Activated CD8-positive, alpha-beta memory T cell treated with anti-CD3 and anti-CD28 coated beads, Interleukin-2, amount 50 U/mL, for 4 hours (primary cell): Measurements from ENCODE around the gene APPL2.
"Not testable (repeated sequence)": the region's sequence is repeated elsewhere in the genome, so short reads cannot be mapped to it uniquely, and the experiment has no call there.

ENCODE experiments used
- DNase-seq: peaks from one replicate; pipeline ENCODE4 v3.0.0-alpha.2; 2020

Gene APPL2

DNA sequence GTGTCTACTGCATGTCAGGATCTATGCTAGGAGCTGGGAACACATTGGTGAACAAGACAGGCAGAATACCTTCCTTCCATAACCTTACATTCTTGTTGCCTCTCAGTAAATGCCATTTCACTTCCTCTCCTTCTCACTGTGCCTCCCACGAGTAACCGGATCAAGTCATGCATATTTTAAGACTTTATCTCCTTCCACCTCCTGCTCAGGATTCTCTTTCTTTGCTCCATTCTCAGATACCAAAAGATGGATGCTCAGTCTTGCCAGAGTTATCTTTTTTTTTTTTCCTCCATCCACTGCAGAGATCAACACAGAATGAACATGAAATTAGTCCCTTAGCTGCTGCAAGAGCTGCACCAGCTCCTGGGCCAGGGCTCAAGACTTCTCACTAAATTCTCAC, 20.0 kb upstream of the APPL2 start:
- no peak for DNase-seq

DNA sequence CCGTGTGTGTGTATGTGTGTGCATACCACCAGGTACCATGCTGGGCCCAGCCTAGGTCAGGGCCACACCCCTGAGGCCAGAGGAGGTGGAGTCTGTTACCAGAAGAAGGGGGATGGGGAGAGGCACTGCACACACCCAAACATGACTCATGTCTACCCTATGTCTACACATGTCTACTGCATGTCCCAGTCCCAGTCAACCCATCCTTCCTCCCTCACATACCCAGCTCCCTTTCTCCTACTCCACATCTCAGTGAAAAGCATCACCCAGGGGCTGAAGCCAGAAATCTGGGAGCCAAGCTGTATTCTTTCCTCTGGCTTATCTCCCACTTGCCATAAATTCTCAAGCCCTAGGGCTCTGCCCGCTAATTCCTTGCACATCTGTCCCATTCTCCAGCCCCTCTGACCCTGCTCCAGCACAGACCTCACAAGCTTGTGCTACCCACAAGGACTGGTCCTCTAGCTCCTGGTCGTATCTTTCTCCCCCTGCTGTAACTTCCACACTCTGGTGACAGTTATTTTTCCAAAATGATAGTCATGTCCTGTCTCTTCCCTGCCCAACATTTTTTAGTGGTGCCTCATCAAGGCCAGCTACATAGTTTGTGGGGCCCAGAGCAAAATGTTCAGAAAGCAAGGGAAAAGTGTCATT, 18.0 kb upstream of the APPL2 start:
- no peak for DNase-seq

DNA sequence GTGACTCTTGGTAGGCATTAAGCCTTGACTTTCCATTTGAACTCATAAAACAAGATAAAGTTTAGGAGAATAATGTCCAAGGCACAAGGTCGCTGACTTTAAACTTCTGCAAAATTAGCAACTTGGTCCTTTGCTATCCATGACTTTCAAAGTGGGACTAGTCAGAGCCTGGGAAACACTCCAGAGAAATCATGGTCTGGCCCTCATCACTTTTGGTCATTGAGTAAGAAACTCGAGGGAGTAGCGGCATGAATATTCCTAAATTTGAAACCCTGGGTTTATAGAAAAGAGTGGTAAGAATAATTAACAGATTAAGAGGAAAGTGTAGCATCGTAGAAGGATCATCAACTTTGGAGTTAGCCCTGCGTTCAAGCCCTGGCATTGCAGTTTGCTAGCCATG, 16.9 kb upstream of the APPL2 start:
- DNase-seq: no peak

DNA sequence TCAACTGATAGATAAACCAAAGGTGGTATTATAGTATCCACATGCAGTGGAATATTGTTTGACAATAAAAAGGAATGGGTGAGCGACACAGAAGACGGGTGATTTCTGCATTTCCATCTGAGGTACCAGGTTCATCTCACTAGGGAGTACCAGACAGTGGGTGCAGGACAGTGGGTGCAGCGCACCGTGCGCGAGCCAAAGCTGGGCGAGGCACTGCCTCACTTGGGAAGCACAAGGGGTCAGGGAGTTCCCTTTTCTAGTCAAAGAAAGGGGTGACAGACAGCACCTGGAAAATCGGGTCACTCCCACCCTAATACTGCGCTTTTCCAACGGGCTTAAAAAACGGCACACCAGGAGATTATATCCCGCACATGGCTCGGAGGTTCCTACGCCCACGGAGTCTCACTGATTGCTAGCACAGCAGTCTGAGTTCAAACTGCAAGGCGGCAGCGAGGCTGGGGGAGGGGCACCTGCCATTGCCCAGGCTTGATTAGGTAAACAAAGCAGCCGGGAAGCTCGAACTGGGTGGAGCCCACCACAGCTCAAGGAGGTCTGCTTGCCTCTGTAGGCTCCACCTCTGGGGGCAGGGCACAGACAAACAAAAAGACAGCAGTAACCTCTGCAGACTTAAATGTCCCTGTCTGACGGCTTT, 9.9 kb upstream of the APPL2 start:
- DNase-seq: not testable (repeated sequence)

DNA sequence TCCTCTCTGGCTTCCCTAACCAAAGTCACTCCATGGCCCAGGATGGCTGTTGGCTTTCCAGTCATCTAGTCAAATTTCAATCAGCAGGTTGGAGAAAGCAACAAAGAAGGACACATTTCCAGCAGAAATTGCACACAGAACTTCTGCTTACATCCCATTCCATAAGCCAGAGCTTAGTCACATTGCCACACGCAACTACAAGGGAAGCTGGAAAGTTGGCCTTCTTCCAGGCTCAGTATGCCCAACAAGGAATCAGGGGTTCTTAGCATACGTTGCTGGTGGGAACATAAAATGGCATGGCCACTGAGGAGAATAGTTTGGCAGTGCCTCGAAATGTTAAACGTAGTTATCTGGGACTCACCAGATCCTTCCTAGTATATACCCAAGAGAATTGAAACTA, 9.3 kb upstream of the APPL2 start:
- no peak for DNase-seq

DNA sequence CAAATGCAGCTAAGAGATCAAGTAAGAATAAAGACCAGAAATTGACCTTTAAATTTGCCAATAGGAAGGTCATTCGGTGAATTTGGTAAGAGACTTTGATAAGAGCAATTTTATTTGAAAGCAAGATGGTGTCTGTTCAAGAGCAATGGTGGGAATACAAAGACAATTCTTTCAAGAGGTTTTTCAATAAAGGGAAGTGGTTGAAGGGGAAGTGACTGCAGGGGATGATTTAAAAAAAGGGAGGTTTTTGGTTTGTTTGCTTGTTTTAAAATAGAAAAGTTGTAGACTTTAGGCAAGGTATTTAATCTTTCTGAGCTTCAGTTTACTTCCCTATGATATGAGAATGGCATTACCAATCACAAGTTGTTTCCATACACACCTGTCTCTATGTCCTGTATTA, 4.3 kb upstream of the APPL2 start:
- no peak for DNase-seq

DNA sequence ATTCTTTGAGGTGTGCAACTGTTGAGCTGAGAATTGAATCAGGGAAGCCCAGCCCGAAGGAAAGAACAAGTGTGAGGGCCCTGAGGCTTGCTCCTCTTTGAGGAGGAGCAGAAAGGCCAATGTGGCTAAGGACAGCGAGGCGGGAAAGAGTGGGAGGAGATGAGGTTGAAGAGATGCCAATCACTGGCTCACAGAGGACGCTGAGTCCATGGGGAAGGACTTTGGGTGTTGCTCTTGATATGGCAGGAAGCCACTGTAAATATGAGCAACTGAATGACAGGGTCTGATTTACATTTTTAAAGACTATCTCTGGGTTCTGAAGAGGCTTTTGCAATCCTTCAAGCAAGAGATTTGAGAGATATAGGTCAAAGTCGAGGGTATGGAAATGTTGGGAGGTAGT, 3.3 kb upstream of the APPL2 start:
- DNase-seq: no peak

DNA sequence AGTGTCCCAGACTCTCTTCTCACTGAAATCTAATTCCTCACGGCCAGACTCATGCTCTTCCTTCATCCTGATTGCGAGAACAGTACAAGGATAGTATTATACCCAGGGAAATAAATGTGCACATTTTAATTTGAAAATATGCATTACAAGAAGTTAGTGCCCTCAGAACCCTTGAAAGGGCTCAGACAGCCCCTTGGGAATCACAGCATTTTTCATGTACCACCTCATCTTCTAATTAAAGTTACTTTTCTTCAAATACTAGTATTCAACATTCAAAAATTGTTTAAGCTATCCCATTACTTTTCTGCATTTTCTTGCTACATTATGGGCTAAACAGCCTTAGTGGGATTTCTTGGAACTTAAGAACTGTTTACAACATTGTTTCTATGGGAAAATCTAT, 1.7 kb upstream of the APPL2 start:
- DNase-seq: no peak

DNA sequence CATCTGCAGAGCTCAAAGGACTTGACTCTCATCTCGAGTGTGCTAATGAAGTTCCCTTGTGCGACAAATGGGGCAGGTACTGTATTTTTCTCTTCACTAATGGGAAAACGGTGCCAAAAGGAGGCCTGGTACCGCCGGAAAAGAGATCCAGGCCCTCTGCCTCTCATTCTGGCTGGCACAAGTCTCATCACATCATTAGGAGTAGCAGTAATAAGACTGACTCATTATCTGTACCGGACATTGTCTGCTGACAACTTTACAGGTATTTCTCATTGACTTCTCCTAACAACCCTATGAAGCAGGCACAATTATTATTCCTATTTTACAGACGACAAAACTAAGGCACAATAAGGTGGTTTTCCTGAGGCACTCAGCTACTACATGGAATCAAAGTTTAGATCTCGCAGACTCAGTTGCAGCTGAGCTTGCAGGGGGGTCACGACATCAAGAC, 668 bp downstream of the APPL2 start:
- DNase-seq: no peak

DNA sequence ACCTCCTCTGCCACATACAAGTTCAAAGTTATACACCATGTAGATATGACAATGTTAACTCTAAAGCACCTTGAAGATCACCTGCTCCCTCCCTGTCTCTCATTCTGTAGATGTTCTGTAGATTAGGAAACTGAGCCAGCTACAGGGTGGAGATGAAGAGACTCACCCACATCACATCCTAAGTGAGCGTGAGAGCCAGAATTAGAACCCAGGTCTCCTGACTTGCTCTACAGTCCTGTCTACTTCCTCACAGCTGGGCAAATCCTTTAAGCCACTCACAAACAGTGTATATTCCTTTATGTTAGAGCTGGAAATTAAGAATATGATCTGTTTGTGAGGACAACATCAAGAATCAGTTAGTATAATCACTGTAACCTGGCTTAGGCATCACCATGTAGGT, 1.8 kb downstream of the APPL2 start:
- no peak for DNase-seq

DNA sequence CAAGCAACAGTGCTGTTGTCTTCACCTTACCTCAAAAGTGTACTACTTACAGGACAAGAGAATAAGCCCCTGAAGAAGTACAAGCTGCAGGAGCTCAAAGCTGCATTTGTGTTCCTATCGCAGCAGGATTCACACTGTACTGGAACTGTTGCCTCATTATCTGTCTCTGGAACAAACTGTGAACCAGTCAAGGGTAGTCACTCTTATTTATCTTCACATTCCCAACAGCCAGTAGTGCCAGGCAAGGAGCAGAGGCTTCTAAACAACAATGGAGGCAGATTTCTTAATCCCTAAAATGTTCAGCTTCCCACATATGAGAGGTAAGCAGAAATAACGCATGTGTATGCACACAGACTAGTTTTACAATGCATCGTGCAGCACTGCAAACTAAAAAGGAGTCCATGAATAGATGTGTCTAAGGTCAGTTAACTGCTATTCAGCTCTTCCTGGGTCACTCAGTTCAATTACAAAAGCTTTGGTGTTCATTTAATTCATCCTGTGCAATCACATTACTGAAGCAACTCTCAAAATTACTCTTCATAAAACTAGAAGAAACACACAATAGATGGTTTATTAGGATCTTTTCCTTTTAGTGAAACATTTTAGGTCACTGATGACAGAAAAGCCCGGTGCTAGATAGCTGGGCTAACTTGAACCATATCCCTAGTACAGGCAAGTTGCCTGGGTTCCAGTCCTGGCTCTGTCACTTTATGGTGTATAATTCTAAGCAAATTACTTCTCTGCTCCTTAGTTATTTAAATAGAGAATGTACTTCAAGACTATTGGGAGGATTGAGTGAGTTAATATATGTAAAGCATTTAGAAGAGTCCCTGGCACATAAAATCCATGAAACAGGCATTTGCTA, 2.7 kb downstream of the APPL2 start:
- no peak for DNase-seq

DNA sequence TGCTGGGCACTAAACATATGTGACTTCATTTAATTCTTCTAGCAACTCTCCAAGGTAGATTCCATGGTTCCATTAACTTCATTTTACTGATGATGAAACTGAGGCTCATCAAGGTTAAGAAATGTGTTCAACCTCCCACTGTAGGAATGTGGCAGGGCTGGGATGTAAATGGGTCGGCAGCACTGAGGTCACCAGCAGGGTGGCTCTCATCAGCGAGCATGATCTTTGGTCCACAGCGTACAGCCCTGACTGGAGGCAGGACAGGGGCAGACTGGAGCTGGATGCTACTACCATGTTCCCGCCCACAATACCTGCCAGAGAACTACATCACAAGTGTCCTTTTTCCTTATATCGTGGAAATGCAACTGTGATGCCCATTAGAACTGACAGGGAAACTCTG, 4.6 kb downstream of the APPL2 start:
- no peak for DNase-seq

DNA sequence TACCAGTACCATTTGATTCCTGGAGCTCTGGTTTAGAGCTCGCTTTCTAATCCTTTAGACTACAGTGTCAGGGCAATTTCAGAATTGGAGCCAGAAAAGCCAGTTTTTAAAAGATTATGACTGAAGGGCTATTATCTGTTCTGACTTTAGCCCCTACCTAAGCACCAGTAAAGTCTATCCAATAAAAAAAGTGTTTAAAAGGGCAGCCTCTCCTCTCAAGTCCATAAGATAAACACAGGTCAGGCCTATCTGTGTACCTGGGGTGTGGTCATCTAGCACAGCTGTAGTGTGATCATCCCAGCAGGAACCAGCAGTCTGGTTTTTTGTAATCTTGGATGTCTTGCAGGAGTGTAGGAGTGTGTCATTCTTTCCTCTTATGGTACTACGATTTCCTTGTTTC, 6.6 kb downstream of the APPL2 start:
- no peak for DNase-seq

DNA sequence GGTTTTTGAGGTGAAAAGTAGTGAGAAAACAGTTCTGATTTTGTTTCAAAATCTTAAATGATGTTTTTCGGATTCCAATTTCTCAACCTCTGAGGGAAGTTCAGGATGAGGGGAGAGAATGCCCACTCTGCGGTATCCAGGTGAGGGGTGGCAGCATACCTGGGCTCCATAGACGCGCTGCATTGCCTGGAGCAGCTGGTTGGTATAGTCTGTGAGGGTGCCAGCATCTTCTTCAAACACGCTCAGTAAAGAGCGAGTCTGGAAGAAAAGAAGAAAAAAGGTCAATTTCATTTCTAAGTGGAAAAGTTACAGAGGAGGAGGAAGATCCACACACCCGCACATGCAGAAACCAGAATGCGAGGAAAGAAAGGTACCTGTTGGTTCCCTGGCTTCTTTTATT, 7.0 kb downstream of the APPL2 start:
- DNase-seq: no peak

DNA sequence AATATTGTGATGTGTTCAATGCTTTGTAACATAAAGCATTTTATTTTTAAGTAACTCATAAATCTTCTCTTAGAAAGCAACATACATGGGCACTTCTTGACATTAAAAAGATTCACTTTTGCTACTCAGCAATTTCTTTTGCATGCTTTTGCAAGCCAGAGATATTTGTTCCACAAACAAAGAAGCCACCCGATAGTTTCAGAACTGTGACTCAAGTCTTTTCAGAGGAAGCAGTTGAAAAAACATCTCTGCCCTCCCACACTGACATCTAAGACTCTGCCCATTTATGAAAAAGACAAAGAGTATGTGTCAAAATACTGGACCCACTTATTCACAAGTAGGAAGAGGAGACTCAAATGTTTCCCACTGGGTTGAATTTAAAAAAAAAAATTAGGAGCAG, 7.5 kb downstream of the APPL2 start:
- DNase-seq: no peak

DNA sequence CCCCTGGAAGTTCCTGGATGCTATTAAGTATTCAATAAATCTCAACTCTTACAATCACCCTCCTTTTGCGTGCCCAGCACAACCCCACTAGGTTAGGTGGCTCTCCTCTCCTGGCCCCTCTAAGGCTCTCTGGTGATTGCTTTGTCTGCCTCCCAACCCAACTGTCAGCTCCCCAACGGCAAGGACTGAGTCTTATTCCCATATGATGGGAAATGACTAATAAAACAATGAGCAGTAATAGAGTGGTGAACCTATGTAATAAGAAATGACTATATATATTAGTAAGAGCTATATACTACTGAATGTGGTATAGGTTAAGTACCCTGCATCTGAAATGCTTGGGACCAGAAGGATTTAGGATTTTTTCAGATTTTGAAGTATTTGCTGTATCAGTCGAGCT, 8.1 kb downstream of the APPL2 start:
- DNase-seq: no peak

DNA sequence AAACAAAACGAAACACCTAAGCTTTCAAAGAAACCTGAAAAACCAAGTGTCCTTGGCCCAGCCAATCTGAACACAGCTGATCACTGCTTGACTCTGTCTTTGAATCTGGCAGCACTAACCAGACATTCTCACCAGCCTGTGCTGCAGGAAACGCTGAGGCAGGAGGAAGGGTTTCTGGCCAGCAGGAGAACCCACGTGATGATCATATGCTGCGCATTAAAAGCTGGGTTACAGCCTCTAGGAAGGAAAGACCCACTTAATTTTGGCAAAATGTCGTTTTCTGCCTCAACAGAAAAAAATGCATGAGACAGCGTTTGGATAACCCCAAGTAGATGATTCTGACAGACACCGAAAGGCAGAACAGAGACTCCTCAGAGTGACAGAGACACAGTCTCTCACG, 9.8 kb downstream of the APPL2 start:
- DNase-seq: no peak

DNA sequence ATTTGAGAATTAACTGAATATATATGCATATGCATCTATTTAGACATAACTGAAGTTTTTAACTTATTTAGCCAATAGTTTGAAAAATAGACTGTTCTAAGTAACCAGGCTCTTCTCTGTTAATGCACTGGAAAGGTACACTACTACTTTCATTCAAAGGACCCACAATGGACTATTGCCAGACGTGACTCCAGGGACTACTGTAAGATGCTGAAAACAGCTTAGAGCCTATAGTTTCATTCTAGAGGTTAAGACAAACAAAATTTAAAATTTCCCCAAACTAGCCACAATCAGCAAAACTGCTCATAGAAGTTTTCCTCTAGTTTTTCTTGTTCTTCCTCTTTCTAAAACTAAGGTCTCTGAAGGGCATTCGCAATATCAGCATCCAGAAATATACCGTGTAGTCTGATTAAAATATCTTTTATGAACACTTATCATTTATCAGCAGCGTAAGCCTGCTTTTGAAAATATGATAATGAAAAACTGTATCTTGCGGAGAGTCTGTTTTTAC, 10.4 kb downstream of the APPL2 start:
- no peak for DNase-seq

DNA sequence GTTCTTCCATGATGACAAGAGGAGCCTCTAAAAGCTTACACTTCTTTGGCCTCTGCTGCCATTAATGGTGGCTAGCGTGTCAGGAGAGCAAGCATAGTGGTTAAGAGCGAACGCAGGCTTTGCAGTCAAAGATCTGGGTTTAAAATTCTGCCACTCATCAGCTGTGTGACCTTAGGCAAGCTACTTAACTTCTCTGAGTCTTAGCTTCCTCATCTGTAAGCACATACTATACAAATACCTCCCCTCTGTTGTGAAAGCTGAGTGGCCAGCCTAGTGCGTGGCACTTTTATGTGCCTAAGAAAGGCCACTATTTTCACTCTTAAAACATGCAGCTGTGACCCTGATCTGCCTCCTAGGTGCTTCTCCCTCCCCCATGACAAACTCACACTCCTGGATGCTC, 11.6 kb downstream of the APPL2 start:
- DNase-seq: no peak

DNA sequence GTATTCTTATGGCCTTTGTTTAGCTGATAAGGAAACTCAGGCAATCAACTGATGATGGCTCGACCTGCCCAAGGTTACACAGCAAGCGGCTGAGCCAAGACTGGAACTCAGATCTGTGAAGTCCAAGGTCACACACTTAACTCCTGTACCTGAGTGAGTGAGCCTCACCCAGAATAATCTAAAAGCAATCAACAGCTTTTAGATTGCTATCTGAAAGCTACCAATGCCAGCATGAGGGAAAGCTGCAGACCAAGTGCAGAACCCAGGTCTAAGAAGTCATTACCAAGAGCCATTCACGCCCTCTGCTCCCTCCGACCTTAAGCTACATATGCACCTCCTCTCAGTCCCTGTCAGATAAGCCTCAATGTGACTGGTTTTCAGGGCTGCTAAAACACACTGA, 12.1 kb downstream of the APPL2 start:
- DNase-seq: no peak

DNA sequence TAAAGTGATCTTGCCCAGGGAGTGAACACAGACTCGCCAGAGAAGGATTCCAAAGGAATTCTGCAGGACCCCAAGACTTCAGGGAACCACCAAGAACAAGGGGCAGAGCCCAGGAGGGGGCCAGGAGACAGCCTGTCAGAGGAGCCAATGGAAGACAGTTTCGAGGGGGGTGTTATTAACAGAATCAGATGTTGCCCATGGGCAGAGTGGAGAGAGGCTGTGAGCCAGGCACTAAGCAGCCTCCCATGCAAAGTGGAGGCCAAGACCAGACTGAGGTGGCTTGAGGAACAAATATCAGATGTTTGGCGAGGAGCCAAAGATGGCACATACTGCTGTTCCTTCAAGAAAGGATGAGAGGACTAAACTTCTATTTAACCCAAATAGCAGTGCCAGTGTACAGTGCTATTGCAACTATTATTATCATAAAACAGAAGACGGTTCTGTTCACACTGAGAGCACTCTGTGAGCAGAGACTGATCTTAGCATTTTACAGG, 12.6 kb downstream of the APPL2 start:
- no peak for DNase-seq

DNA sequence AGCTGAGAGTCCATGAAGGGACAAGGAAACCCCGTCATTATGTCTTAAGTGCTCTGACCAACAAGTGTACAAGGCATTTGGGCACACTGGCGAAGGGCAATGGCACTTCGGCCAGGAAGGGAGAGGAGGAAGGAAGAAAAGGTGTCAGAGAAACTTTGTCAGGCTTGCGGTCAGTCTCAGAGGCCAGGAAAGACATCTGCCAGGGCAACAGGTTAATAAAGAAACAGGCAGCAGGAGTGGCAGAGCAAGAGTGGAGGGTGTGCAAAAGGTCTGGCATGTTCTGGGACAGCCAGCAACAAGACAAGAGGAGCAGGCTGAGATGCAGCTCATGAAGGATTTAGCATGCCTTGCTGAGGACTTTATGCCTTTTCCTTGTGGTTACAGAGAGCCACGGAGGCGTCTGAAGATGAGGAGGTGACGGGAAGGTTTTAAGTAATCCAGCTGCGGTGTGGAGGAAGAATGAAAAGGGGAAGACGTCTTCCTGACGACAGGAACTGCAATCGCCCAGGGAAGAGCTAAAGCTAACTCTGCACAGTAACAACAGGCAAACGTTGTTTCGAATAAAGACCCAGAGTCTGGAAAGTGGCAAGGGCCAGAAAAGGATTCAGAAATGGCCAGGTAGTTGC, 13.1 kb downstream of the APPL2 start:
- DNase-seq: no peak

DNA sequence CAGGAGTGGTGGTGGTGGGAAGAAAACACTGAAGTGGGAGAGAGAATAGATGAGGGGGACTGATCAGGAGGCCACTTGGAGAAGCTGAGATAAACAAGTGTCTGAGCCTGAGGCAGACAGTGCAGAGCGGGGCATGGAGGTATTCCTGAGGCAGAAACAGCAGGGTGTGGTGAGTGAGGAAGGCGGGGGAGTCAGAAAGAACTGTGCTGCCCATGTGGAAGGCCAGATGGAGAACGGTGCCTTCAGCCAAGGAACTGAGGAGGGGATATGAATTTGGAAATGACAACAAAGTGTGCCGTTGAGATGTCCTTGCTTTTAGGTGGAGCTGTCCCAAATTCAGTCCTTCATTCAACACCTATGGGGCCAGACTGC, 13.7 kb downstream of the APPL2 start:
- DNase-seq: no peak
